CD4-positive, CD25-positive, alpha-beta regulatory T cell (primary cell): Measurements from ENCODE around the gene GHRH. TPM values are rescaled to one million over a fixed set of nuclear protein-coding genes. Genes with fewer than 3 reads are reported as not detected.

Source experiments
- ATAC-seq, 2 donors: fragments of 150-1000 bp; cut with Tn5 transposase; one replicate each; pipeline ENCODE4 v1.10.0; 2021; ENCODE audit warnings: low read depth in 2 of 2, moderate number of reproducible peaks in 2 of 2, moderate library complexity in 1 of 2
- DNase-seq, 3 donors: peaks; one replicate each; pipeline versions ENCODE4 v3.0.0 to v3.0.0-alpha.2; 2012 to 2022; ENCODE audit warnings: mixed read lengths in 1 of 3
- H3K27ac ChIP-seq: one replicate; pipeline ENCODE4 v1.7.0; 2013; ENCODE audit warnings: mild to moderate bottlenecking, low read length; ENCODE audit not compliant: insufficient read depth, poor library complexity, severe bottlenecking
- H3K27me3 ChIP-seq: one replicate; pipeline ENCODE4 v1.7.0; 2013; ENCODE audit warnings: low read length; ENCODE audit not compliant: control insufficient read depth, insufficient read depth
- H3K36me3 ChIP-seq: one replicate; pipeline ENCODE4 v1.7.0; 2013; ENCODE audit warnings: mild to moderate bottlenecking, low read length, moderate library complexity; ENCODE audit not compliant: control insufficient read depth, insufficient read depth
- H3K4me1 ChIP-seq: 2 replicates; pipeline ENCODE4 v1.7.0; 2013; ENCODE audit warnings: mild to moderate bottlenecking, low read length; ENCODE audit not compliant: insufficient read depth, control insufficient read depth, poor library complexity, severe bottlenecking
- H3K4me3 ChIP-seq: one replicate; pipeline ENCODE4 v1.7.0; 2013; ENCODE audit warnings: low read depth, mild to moderate bottlenecking, low read length, moderate library complexity
- H3K9me3 ChIP-seq, 2 experiments: 1 replicate in 1 of 2; 2 replicates in 1 of 2; pipeline ENCODE4 v1.7.0; 2013; ENCODE audit warnings: low read length in 2 of 2, mild to moderate bottlenecking in 1 of 2, moderate library complexity in 1 of 2; ENCODE audit not compliant: control insufficient read depth in 2 of 2
- H3K27ac Mint-ChIP-seq, 3 donors: one replicate each; pipeline ENCODE4 v1.8.0; 2020 to 2022; ENCODE audit warnings: mild to moderate bottlenecking in 3 of 3, mixed read lengths in 3 of 3, moderate library complexity in 2 of 3
- H3K27me3 Mint-ChIP-seq: one replicate; pipeline ENCODE4 v1.8.0; 2022; ENCODE audit warnings: mild to moderate bottlenecking, mixed read lengths
- H3K36me3 Mint-ChIP-seq: one replicate; pipeline ENCODE4 v1.8.0; 2020; ENCODE audit warnings: mixed read lengths
- H3K4me1 Mint-ChIP-seq, 4 donors: one replicate each; pipeline ENCODE4 v1.8.0; 2020 to 2022; ENCODE audit warnings: mixed read lengths in 4 of 4, mild to moderate bottlenecking in 1 of 4
- H3K4me3 Mint-ChIP-seq, 4 donors: one replicate each; pipeline ENCODE4 v1.8.0; 2020 to 2022; ENCODE audit warnings: mild to moderate bottlenecking in 4 of 4, mixed read lengths in 4 of 4, moderate library complexity in 3 of 4
- H3K9me3 Mint-ChIP-seq, 7 donors: one replicate each; pipeline ENCODE4 v1.8.0; 2020 to 2022; ENCODE audit warnings: mixed read lengths in 7 of 7, mild to moderate bottlenecking in 3 of 7, moderate library complexity in 2 of 7
- polyA plus RNA-seq, 4 donors: library from polyadenylated mRNA; unstranded; fragments of 300-500 nt; fragmentation: Illumina TruSeq; gene quantifications; one replicate each; pipeline ENCODE4 v1.2.3, GENCODE V29; 2021
- total RNA-seq: library from RNA; stranded (reverse); gene quantifications from one replicate; pipeline ENCODE4 v1.2.3, GENCODE V29; 2022

Gene GHRH
- total and polyA plus RNA-seq, 5 donors from 2014 or later = not detected

- H3K4me3 ChIP-seq = no peak overlapping the region
- H3K4me1 ChIP-seq = no peaks in the 10 kb centered on the region
- H3K36me3 Mint-ChIP-seq = peaks cover 6% of the 10 kb centered on the region
- peaks cover 0 to 4% (median 1%) of the 10 kb centered on the region in 4 donors for H3K4me1 Mint-ChIP-seq
- no peak for DNase-seq
- H3K27ac ChIP-seq = no peak overlapping the region
- H3K27me3 Mint-ChIP-seq = no peaks in the 10 kb centered on the region
- H3K36me3 ChIP-seq = no peaks in the 10 kb centered on the region
- no peaks in the 10 kb centered on the region for H3K27me3 ChIP-seq
- no peak overlapping the region for H3K4me3 Mint-ChIP-seq
- H3K9me3 ChIP-seq = no peaks in the 10 kb centered on the region
- no peak overlapping the region for H3K27ac Mint-ChIP-seq
- no peak for ATAC-seq
- peaks cover 0 to 3% (median 0%) of the 10 kb centered on the region in 7 donors for H3K9me3 Mint-ChIP-seq
Observed at GRCh38 chr20:37249304-37249703, 12.3 kb downstream of the GHRH start.

- Mint-ChIP-seq H3K27ac (no peak overlapping the region), H3K9me3 (peaks cover 0 to 3% (median 0%) of the 10 kb centered on the region in 7 donors), H3K4me3 (no peak overlapping the region), H3K4me1 (peaks cover 0 to 4% (median 1%) of the 10 kb centered on the region in 4 donors), H3K36me3 (peaks cover 17% of the 10 kb centered on the region), H3K27me3 (no peaks in the 10 kb centered on the region)
- Histone ChIP-seq H3K9me3 (no peaks in the 10 kb centered on the region), H3K27ac (no peak overlapping the region), H3K27me3 (no peaks in the 10 kb centered on the region), H3K36me3 (peaks cover 15% of the 10 kb centered on the region), H3K4me3 (no peak overlapping the region), H3K4me1 (no peaks in the 10 kb centered on the region)
- DNase-seq (no peak), ATAC-seq (no peak)
Observed at GRCh38 chr20:37247547-37247946, 14.1 kb downstream of the GHRH start.

GRCh38 chr20:37246736-37247135, 14.9 kb downstream of the GHRH start:
- peaks cover 0 to 3% (median 0%) of the 10 kb centered on the region in 7 donors for H3K9me3 Mint-ChIP-seq

GRCh38 chr20:37245216-37246150, 16.1 kb downstream of the GHRH start:
- Histone ChIP-seq H3K27me3 (no peaks in the 10 kb centered on the region), H3K4me3 (no peak overlapping the region), H3K4me1 (no peaks in the 10 kb centered on the region), H3K27ac (no peak overlapping the region), H3K9me3 (no peaks in the 10 kb centered on the region), H3K36me3 (peaks cover 35% of the 10 kb centered on the region)
- ATAC-seq (no peak), DNase-seq (no peak)
- H3K9me3 Mint-ChIP-seq = peaks cover 0 to 3% (median 0%) of the 10 kb centered on the region in 7 donors
- H3K4me3 Mint-ChIP-seq = no peak overlapping the region
- H3K4me1 Mint-ChIP-seq = peaks cover 0 to 4% (median 1%) of the 10 kb centered on the region in 4 donors
- peak overlapping the region in 1 of 3 donors; percentile 14 for H3K27ac Mint-ChIP-seq
- no peaks in the 10 kb centered on the region for H3K27me3 Mint-ChIP-seq
- H3K36me3 Mint-ChIP-seq = peaks cover 26% of the 10 kb centered on the region

More at GRCh38 chr20:37246736-37247135, 14.9 kb downstream of the GHRH start:
- Histone ChIP-seq H3K4me3 (no peak overlapping the region), H3K36me3 (peaks cover 23% of the 10 kb centered on the region), H3K27ac (no peak overlapping the region), H3K27me3 (no peaks in the 10 kb centered on the region), H3K4me1 (no peaks in the 10 kb centered on the region), H3K9me3 (no peaks in the 10 kb centered on the region)
- no peak for DNase-seq
- H3K4me1 Mint-ChIP-seq = peaks cover 0 to 4% (median 1%) of the 10 kb centered on the region in 4 donors
- ATAC-seq = no peak
- no peaks in the 10 kb centered on the region for H3K27me3 Mint-ChIP-seq
- peaks cover 21% of the 10 kb centered on the region for H3K36me3 Mint-ChIP-seq
- peak overlapping the region in 1 of 3 donors; percentile 55 for H3K27ac Mint-ChIP-seq
- no peak overlapping the region for H3K4me3 Mint-ChIP-seq

GRCh38 chr20:37244572-37244957, 17.0 kb downstream of the GHRH start:
- DNase-seq = no peak
- no peak overlapping the region for H3K27ac Mint-ChIP-seq

GRCh38 chr20:37243937-37244571, 17.6 kb downstream of the GHRH start:
- H3K27ac ChIP-seq = no peak overlapping the region
- H3K9me3 ChIP-seq = no peaks in the 10 kb centered on the region
- H3K4me3 ChIP-seq = no peak overlapping the region
- peaks cover 0 to 3% (median 0%) of the 10 kb centered on the region in 7 donors for H3K9me3 Mint-ChIP-seq
- H3K36me3 ChIP-seq = peaks cover 50% of the 10 kb centered on the region
- peaks cover 38% of the 10 kb centered on the region for H3K36me3 Mint-ChIP-seq
- ATAC-seq = no peak
- no peaks in the 10 kb centered on the region for H3K27me3 Mint-ChIP-seq
- H3K4me1 Mint-ChIP-seq = peaks cover 0 to 4% (median 0%) of the 10 kb centered on the region in 4 donors
- no peak overlapping the region for H3K27ac Mint-ChIP-seq
- H3K27me3 ChIP-seq = no peaks in the 10 kb centered on the region
- no peak for DNase-seq
- no peaks in the 10 kb centered on the region for H3K4me1 ChIP-seq
- H3K4me3 Mint-ChIP-seq = no peak overlapping the region

More at GRCh38 chr20:37244572-37244957, 17.0 kb downstream of the GHRH start:
- Histone ChIP-seq H3K27ac (no peak overlapping the region), H3K4me1 (no peaks in the 10 kb centered on the region), H3K9me3 (no peaks in the 10 kb centered on the region), H3K36me3 (peaks cover 44% of the 10 kb centered on the region), H3K27me3 (no peaks in the 10 kb centered on the region), H3K4me3 (no peak overlapping the region)
- H3K9me3 Mint-ChIP-seq = peaks cover 0 to 3% (median 0%) of the 10 kb centered on the region in 7 donors
- no peaks in the 10 kb centered on the region for H3K27me3 Mint-ChIP-seq
- no peak overlapping the region for H3K4me3 Mint-ChIP-seq
- ATAC-seq = no peak
- peaks cover 33% of the 10 kb centered on the region for H3K36me3 Mint-ChIP-seq
- peaks cover 0 to 4% (median 0%) of the 10 kb centered on the region in 4 donors for H3K4me1 Mint-ChIP-seq

GRCh38 chr20:37243076-37243936, 18.3 kb downstream of the GHRH start:
- no peak for ATAC-seq
- no peaks in the 10 kb centered on the region for H3K9me3 ChIP-seq
- H3K36me3 Mint-ChIP-seq = peaks cover 45% of the 10 kb centered on the region
- no peak overlapping the region for H3K27ac Mint-ChIP-seq
- peaks cover 57% of the 10 kb centered on the region for H3K36me3 ChIP-seq
- H3K4me1 Mint-ChIP-seq = peaks cover 0 to 2% (median 0%) of the 10 kb centered on the region in 4 donors
- no peak overlapping the region for H3K27ac ChIP-seq
- no peaks in the 10 kb centered on the region for H3K27me3 Mint-ChIP-seq
- DNase-seq = no peak
- H3K4me3 Mint-ChIP-seq = no peak overlapping the region
- H3K27me3 ChIP-seq = no peaks in the 10 kb centered on the region
- H3K4me3 ChIP-seq = no peak overlapping the region
- peaks cover 0 to 2% (median 0%) of the 10 kb centered on the region in 7 donors for H3K9me3 Mint-ChIP-seq
- no peaks in the 10 kb centered on the region for H3K4me1 ChIP-seq
